ENCODE measurements around the gene DOCK11. TPM values are rescaled to one million over a fixed set of nuclear protein-coding genes. Genes with fewer than 3 reads are reported as not detected.
"Not testable (repeated sequence)": the region's sequence is repeated elsewhere in the genome, so short reads cannot be mapped to it uniquely, and the experiment has no call there.

Gene DOCK11
- total RNA-seq, 3 donors from 2014 or later: 21.0 to 23.1 (median 22.0) TPM

GRCh38 chrX:118554511-118554910 lies 58.9 kb downstream of the DOCK11 start:
- no peak for DNase-seq
- H3K4me1 Mint-ChIP-seq (ENCODE audit: low read depth): peaks cover 15% of the 10 kb centered on the region
- H3K36me3 Mint-ChIP-seq (ENCODE audit: insufficient read depth): peaks cover 14% of the 10 kb centered on the region

GRCh38 chrX:118558926-118559325 lies 63.3 kb downstream of the DOCK11 start:
- no peaks in the 10 kb centered on the region for H3K9me3 Mint-ChIP-seq

More at GRCh38 chrX:118554511-118554910, 58.9 kb downstream of the DOCK11 start:
- peak in 1 of 2 donors; percentile 69 for ATAC-seq
- Mint-ChIP-seq H3K9me3 (no peaks in the 10 kb centered on the region), H3K4me3 (no peak overlapping the region), H3K27me3 (ENCODE audit: low read depth) (no peaks in the 10 kb centered on the region)

GRCh38 chrX:118560489-118560888 lies 64.9 kb downstream of the DOCK11 start:
- DNase-seq (no peak), ATAC-seq (no peak)
- H3K4me1 Mint-ChIP-seq (ENCODE audit: low read depth): peaks cover 14% of the 10 kb centered on the region
- H3K36me3 Mint-ChIP-seq (ENCODE audit: insufficient read depth): peaks cover 19% of the 10 kb centered on the region
- no peaks in the 10 kb centered on the region for H3K27me3 Mint-ChIP-seq (ENCODE audit: low read depth)
- H3K4me3 Mint-ChIP-seq: no peak overlapping the region
- no peaks in the 10 kb centered on the region for H3K9me3 Mint-ChIP-seq

More at GRCh38 chrX:118558926-118559325, 63.3 kb downstream of the DOCK11 start:
- no peak for DNase-seq
- Mint-ChIP-seq H3K4me3 (no peak overlapping the region), H3K36me3 (ENCODE audit: insufficient read depth) (peaks cover 20% of the 10 kb centered on the region), H3K4me1 (ENCODE audit: low read depth) (peaks cover 13% of the 10 kb centered on the region), H3K27me3 (ENCODE audit: low read depth) (no peaks in the 10 kb centered on the region)
- no peak for ATAC-seq

GRCh38 chrX:118562582-118563164 lies 67.1 kb downstream of the DOCK11 start:
- peaks cover 14% of the 10 kb centered on the region for H3K4me1 Mint-ChIP-seq (ENCODE audit: low read depth)
- ATAC-seq (no peak), DNase-seq (no peak)
- no peaks in the 10 kb centered on the region for H3K9me3 Mint-ChIP-seq
- H3K27me3 Mint-ChIP-seq (ENCODE audit: low read depth): no peaks in the 10 kb centered on the region
- peaks cover 11% of the 10 kb centered on the region for H3K36me3 Mint-ChIP-seq (ENCODE audit: insufficient read depth)
- no peak overlapping the region for H3K4me3 Mint-ChIP-seq

- peaks cover 14% of the 10 kb centered on the region for H3K36me3 Mint-ChIP-seq (ENCODE audit: insufficient read depth)
- no peak overlapping the region for H3K4me3 Mint-ChIP-seq
- DNase-seq: no peak
- no peaks in the 10 kb centered on the region for H3K9me3 Mint-ChIP-seq
- peaks cover 17% of the 10 kb centered on the region for H3K4me1 Mint-ChIP-seq (ENCODE audit: low read depth)
- ATAC-seq: no peak
- H3K27me3 Mint-ChIP-seq (ENCODE audit: low read depth): no peaks in the 10 kb centered on the region
Observed at GRCh38 chrX:118564498-118564897, 68.9 kb downstream of the DOCK11 start.

GRCh38 chrX:118565853-118566252 lies 70.2 kb downstream of the DOCK11 start:
- ATAC-seq: no peak

GRCh38 chrX:118566359-118566758 lies 70.7 kb downstream of the DOCK11 start:
- Mint-ChIP-seq H3K27me3 (ENCODE audit: low read depth) (no peaks in the 10 kb centered on the region), H3K4me1 (ENCODE audit: low read depth) (peaks cover 24% of the 10 kb centered on the region), H3K4me3 (no peak overlapping the region), H3K36me3 (ENCODE audit: insufficient read depth) (peaks cover 22% of the 10 kb centered on the region), H3K9me3 (no peaks in the 10 kb centered on the region)
- ATAC-seq (no peak), DNase-seq (no peak)

More at GRCh38 chrX:118565853-118566252, 70.2 kb downstream of the DOCK11 start:
- no peak overlapping the region for H3K4me3 Mint-ChIP-seq
- no peaks in the 10 kb centered on the region for H3K27me3 Mint-ChIP-seq (ENCODE audit: low read depth)
- H3K9me3 Mint-ChIP-seq: no peaks in the 10 kb centered on the region
- peaks cover 24% of the 10 kb centered on the region for H3K4me1 Mint-ChIP-seq (ENCODE audit: low read depth)
- no peak for DNase-seq
- H3K36me3 Mint-ChIP-seq (ENCODE audit: insufficient read depth): peaks cover 20% of the 10 kb centered on the region

GRCh38 chrX:118569676-118570075 lies 74.1 kb downstream of the DOCK11 start:
- Mint-ChIP-seq H3K4me3 (no peak overlapping the region), H3K27me3 (ENCODE audit: low read depth) (no peaks in the 10 kb centered on the region), H3K36me3 (ENCODE audit: insufficient read depth) (peaks cover 15% of the 10 kb centered on the region), H3K9me3 (no peaks in the 10 kb centered on the region), H3K4me1 (ENCODE audit: low read depth) (peaks cover 12% of the 10 kb centered on the region)
- peak; percentile 67 to 80 for ATAC-seq
- no peak for DNase-seq

GRCh38 chrX:118570209-118570608 lies 74.6 kb downstream of the DOCK11 start:
- peaks cover 16% of the 10 kb centered on the region for H3K36me3 Mint-ChIP-seq (ENCODE audit: insufficient read depth)
- H3K4me3 Mint-ChIP-seq: no peak overlapping the region
- DNase-seq (no peak), ATAC-seq (peak; percentile 48 to 59)
- no peaks in the 10 kb centered on the region for H3K27me3 Mint-ChIP-seq (ENCODE audit: low read depth)
- H3K4me1 Mint-ChIP-seq (ENCODE audit: low read depth): peaks cover 12% of the 10 kb centered on the region
- no peaks in the 10 kb centered on the region for H3K9me3 Mint-ChIP-seq

- H3K4me3 Mint-ChIP-seq: no peak overlapping the region
- DNase-seq (no peak), ATAC-seq (no peak)
- H3K4me1 Mint-ChIP-seq (ENCODE audit: low read depth): peaks cover 10% of the 10 kb centered on the region
- H3K9me3 Mint-ChIP-seq: no peaks in the 10 kb centered on the region
- no peaks in the 10 kb centered on the region for H3K27me3 Mint-ChIP-seq (ENCODE audit: low read depth)
- peaks cover 17% of the 10 kb centered on the region for H3K36me3 Mint-ChIP-seq (ENCODE audit: insufficient read depth)
Observed at GRCh38 chrX:118571836-118572235, 76.2 kb downstream of the DOCK11 start.

GRCh38 chrX:118574666-118575065 lies 79.1 kb downstream of the DOCK11 start:
- ATAC-seq (no peak), DNase-seq (no peak)
- H3K36me3 Mint-ChIP-seq (ENCODE audit: insufficient read depth): peaks cover 16% of the 10 kb centered on the region
- no peaks in the 10 kb centered on the region for H3K9me3 Mint-ChIP-seq
- H3K4me3 Mint-ChIP-seq: no peak overlapping the region
- no peaks in the 10 kb centered on the region for H3K27me3 Mint-ChIP-seq (ENCODE audit: low read depth)
- peaks cover 5% of the 10 kb centered on the region for H3K4me1 Mint-ChIP-seq (ENCODE audit: low read depth)

- no peaks in the 10 kb centered on the region for H3K4me1 Mint-ChIP-seq (ENCODE audit: low read depth)
- H3K4me3 Mint-ChIP-seq: no peak overlapping the region
- no peaks in the 10 kb centered on the region for H3K27me3 Mint-ChIP-seq (ENCODE audit: low read depth)
- DNase-seq (no peak), ATAC-seq (no peak)
- peaks cover 18% of the 10 kb centered on the region for H3K36me3 Mint-ChIP-seq (ENCODE audit: insufficient read depth)
- no peaks in the 10 kb centered on the region for H3K9me3 Mint-ChIP-seq
Observed at GRCh38 chrX:118577041-118577440, 81.4 kb downstream of the DOCK11 start.

- ATAC-seq: no peak
- no peak overlapping the region for H3K4me3 Mint-ChIP-seq
- peaks cover 25% of the 10 kb centered on the region for H3K36me3 Mint-ChIP-seq (ENCODE audit: insufficient read depth)
- DNase-seq: no peak
- no peaks in the 10 kb centered on the region for H3K4me1 Mint-ChIP-seq (ENCODE audit: low read depth)
- H3K27me3 Mint-ChIP-seq (ENCODE audit: low read depth): no peaks in the 10 kb centered on the region
- no peaks in the 10 kb centered on the region for H3K9me3 Mint-ChIP-seq
Observed at GRCh38 chrX:118579417-118579816, 83.8 kb downstream of the DOCK11 start.

GRCh38 chrX:118582926-118583325 lies 87.3 kb downstream of the DOCK11 start:
- not testable (repeated sequence) for H3K9me3 Mint-ChIP-seq; H3K4me3 Mint-ChIP-seq; H3K4me1 Mint-ChIP-seq (ENCODE audit: low read depth); H3K27me3 Mint-ChIP-seq (ENCODE audit: low read depth); DNase-seq; ATAC-seq
- H3K36me3 Mint-ChIP-seq (ENCODE audit: insufficient read depth): peaks cover 36% of the 10 kb centered on the region

- Mint-ChIP-seq H3K27me3 (ENCODE audit: low read depth) (no peaks in the 10 kb centered on the region), H3K9me3 (no peaks in the 10 kb centered on the region), H3K36me3 (ENCODE audit: insufficient read depth) (peaks cover 36% of the 10 kb centered on the region), H3K4me3 (no peak overlapping the region), H3K4me1 (ENCODE audit: low read depth) (no peaks in the 10 kb centered on the region)
- no peak for DNase-seq
- no peak for ATAC-seq
Observed at GRCh38 chrX:118583781-118584180, 88.2 kb downstream of the DOCK11 start.

All from activated T-cell treated with anti-CD3 and anti-CD28 coated beads, Interleukin-2, amount 50 U/mL, for 4 hours (primary cell).